Activated T-cell treated with anti-CD3 and anti-CD28 coated beads, Interleukin-2, amount 50 U/mL, for 72 hours (primary cell): ENCODE measurements around the gene C17orf78. TPM values are rescaled to one million over a fixed set of nuclear protein-coding genes. Genes with fewer than 3 reads are reported as not detected.
A peak's percentile ranks its signal among the peaks of the same experiment; 100 is the strongest.

Experiments used
- ATAC-seq, 2 donors: fragments of 150-1000 bp; cut with Tn5 transposase; replicated peaks in 1 of 2; 2 replicates each; pipeline ENCODE4 v1.10.0; 2021; ENCODE audit warnings: moderate library complexity in 2 of 2, mild to moderate bottlenecking in 1 of 2
- DNase-seq, 2 donors: peaks; one replicate each; pipeline ENCODE4 v3.0.0; 2021 to 2022; ENCODE audit warnings: mixed read lengths in 1 of 2
- H3K27ac Mint-ChIP-seq: one replicate; pipeline ENCODE4 v1.8.0; 2022; ENCODE audit warnings: mild to moderate bottlenecking, moderate library complexity, mixed read lengths
- H3K27me3 Mint-ChIP-seq: one replicate; pipeline ENCODE4 v1.8.0; 2022; ENCODE audit warnings: low read depth, mixed read lengths
- H3K36me3 Mint-ChIP-seq, 2 donors: one replicate each; pipeline ENCODE4 v1.8.0; 2022; ENCODE audit warnings: mixed read lengths in 2 of 2, mild to moderate bottlenecking in 1 of 2; ENCODE audit not compliant: insufficient read depth in 2 of 2
- H3K4me1 Mint-ChIP-seq: one replicate; pipeline ENCODE4 v1.8.0; 2022; ENCODE audit warnings: low read depth, mixed read lengths
- H3K4me3 Mint-ChIP-seq, 2 donors: one replicate each; pipeline ENCODE4 v1.8.0; 2022; ENCODE audit warnings: mild to moderate bottlenecking in 2 of 2, mixed read lengths in 2 of 2, moderate library complexity in 2 of 2
- H3K9me3 Mint-ChIP-seq, 2 donors: one replicate each; pipeline ENCODE4 v1.8.0; 2022; ENCODE audit warnings: mixed read lengths in 2 of 2
- total RNA-seq, 2 donors: library from RNA; stranded (reverse); gene quantifications; one replicate each; pipeline ENCODE4 v1.2.3, GENCODE V29; 2022

C17orf78 gene
- total RNA-seq, 2 donors from 2014 or later: not detected

DNA sequence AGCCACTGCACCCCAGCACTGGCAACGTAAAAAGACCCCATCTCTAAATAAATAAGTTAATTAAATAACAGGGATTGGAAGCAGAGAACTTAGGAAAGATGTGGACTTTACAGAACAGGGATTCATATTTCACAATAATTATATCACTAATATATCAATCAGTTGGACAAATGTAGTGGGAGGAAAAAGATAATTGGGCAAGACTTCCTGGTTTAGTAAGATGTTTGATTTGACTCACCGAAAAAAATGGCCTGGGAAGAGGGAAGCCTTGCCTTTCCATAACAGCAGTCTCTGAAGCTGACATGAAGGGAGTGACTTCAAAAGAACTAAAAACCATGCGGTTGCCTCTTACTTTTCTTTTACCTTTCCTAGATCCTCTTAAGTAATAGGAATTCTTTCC, 15.2 kb upstream of the C17orf78 start:
- H3K4me1 Mint-ChIP-seq: peaks cover 27% of the 10 kb centered on the region
- no peak overlapping the region for H3K27ac Mint-ChIP-seq
- no peak overlapping the region for H3K4me3 Mint-ChIP-seq
- ATAC-seq (no peak), DNase-seq (no peak)
- no peaks in the 10 kb centered on the region for H3K36me3 Mint-ChIP-seq
- H3K27me3 Mint-ChIP-seq: no peaks in the 10 kb centered on the region
- H3K9me3 Mint-ChIP-seq: no peaks in the 10 kb centered on the region

DNA sequence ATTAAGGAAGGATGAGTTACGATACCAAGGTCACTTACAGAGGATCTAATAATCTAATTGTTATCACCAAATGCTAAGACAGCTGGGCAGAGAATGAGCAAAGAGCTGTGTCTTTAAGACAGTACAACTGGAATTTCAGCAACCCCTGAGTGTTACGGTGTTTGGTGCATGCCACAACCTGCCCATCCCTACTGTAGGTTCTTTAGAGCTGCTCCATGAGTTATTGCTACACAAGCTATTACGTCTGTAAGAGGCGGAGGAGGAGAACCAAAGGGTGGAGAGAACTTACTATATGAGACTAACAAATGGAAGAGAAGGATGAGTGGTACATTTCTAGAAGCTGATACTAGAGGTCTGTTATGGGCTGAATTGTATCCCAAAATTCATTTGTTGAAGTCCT, 14.2 kb upstream of the C17orf78 start:
- Mint-ChIP-seq H3K36me3 (no peaks in the 10 kb centered on the region), H3K27ac (no peak overlapping the region), H3K27me3 (no peaks in the 10 kb centered on the region), H3K9me3 (no peaks in the 10 kb centered on the region), H3K4me1 (peaks cover 26% of the 10 kb centered on the region), H3K4me3 (no peak overlapping the region)
- no peak for ATAC-seq
- DNase-seq: no peak

DNA sequence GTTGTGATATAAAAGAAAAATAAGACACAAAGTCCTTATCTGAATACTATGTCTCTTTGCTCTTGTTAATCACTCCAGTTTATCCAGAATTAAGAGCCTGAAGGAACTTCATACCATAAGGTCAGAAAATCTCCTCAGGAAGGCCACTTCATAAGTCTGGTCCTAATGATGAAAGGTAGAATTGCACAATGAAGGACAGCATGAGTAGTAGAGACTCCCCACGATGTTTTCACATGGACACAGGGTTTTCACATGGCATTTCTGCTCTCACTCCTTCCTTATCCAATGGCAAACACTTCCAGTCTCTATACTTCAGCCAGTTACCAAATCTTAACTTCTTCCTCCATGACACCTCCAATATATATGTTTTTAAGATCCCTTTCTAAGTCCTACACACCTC, 10.2 kb upstream of the C17orf78 start:
- Mint-ChIP-seq H3K4me3 (no peak overlapping the region), H3K27me3 (no peaks in the 10 kb centered on the region), H3K27ac (no peak overlapping the region), H3K4me1 (no peaks in the 10 kb centered on the region), H3K9me3 (no peaks in the 10 kb centered on the region), H3K36me3 (no peaks in the 10 kb centered on the region)
- ATAC-seq: no peak
- DNase-seq: no peak

DNA sequence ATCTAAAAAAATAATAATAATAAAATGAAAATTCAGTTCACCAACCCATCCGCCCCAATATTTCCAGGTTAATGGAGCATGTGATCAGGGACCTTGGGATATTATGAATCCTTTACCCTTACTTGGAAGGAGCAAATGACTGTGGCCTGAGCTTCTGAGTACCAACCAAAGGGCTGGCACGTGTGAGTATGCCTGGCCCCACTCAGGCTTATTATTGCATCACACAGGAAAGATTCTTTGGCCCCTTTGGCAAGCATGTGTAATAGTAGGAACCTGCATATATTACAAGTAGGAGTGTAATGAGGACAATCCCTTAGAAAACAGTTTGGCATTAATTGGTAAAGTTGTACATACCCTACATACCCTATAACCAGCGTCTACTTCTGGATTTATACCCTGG, 7.2 kb upstream of the C17orf78 start:
- ATAC-seq: peak in 1 of 2 donors; percentile 26
- H3K9me3 Mint-ChIP-seq: no peaks in the 10 kb centered on the region
- no peak overlapping the region for H3K27ac Mint-ChIP-seq
- H3K36me3 Mint-ChIP-seq: no peaks in the 10 kb centered on the region
- H3K4me1 Mint-ChIP-seq: peaks cover 6% of the 10 kb centered on the region
- no peak overlapping the region for H3K4me3 Mint-ChIP-seq
- no peaks in the 10 kb centered on the region for H3K27me3 Mint-ChIP-seq
- DNase-seq: no peak

DNA sequence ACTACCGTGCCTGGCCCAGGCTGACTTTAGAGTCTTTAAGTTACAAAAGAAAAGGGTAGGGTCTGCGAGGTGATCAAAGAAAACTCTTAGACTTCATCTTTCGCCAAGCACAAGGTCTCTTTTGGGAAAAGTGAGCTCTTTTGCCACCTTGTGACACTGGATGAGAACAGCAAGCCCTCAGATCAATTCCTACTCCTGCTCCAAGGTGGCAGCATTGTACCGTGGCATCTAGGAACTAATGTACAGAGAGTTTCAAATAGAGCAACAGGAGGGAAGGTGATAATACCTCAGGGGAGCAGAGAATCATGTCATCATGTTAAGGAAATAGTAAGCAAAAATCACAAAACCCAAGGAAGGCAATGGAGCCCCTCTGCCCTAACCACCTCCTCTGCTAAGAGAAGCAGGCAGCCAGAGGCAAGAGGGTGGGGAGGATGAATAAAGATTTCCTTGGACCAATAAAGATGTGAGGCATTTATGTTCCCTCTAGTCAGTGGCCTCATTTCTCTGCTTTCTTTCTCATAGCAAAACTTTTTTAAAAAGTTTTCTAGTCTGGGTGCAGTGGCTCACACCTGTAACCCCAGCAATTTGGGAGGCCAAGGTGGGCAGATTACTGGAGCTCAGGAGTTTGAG, 2.1 kb upstream of the C17orf78 start:
- ATAC-seq: peak; percentile 89 to 97
- Mint-ChIP-seq H3K9me3 (no peaks in the 10 kb centered on the region), H3K27ac (no peak overlapping the region), H3K4me3 (no peak overlapping the region), H3K4me1 (peaks cover 9% of the 10 kb centered on the region), H3K27me3 (no peaks in the 10 kb centered on the region), H3K36me3 (no peaks in the 10 kb centered on the region)
- peak; percentile 68 to 72 for DNase-seq

DNA sequence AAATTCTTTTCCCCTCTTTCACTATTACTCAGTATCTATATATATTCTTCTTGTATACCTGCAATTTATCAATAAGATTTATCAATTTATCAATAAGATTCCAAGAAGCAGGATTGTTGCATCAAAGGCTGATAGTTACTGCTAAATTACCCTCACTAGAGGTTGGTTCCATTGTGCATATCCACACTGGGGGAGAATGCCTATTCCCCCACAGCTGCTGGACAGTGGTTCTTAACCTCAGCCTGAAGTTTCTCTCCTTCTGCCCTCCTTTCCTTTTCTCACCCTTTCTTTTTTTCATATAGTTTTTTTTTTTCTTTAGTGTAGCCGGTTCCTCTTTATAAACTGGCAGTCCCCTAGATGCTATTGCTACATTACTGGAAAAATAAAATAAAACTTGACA, 6.3 kb downstream of the C17orf78 start:
- Mint-ChIP-seq H3K27me3 (no peaks in the 10 kb centered on the region), H3K9me3 (no peaks in the 10 kb centered on the region), H3K27ac (no peak overlapping the region), H3K36me3 (no peaks in the 10 kb centered on the region), H3K4me3 (no peak overlapping the region), H3K4me1 (no peaks in the 10 kb centered on the region)
- ATAC-seq (no peak), DNase-seq (no peak)

DNA sequence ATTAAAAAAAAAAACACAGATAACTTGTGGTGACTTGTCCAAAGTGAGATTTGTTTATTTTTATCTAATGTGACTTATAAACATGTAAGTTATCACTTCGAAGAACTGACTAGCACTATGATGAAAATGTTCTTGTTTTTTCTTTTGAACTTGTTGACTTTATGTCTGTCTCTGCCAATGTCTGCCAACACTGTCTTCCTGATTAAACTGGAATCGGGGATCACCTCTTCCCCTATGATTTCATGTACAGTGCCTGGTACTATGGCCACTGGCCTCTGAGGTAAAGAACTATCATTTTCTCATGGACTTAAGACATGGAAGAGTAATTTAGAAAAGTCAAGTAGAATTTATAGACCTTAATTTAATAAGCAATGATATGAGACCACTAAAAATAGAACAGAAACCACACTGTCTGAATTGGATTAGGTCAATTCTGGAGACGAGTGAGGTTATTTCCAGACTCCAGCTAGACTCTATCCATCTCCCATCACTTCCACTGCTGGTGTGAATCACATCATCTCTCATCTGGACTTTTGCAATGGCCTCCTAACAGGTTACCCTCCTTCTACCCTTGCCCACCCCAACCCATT, 8.9 kb downstream of the C17orf78 start:
- no peak for ATAC-seq
- Mint-ChIP-seq H3K27ac (no peak overlapping the region), H3K27me3 (no peaks in the 10 kb centered on the region), H3K4me3 (no peak overlapping the region), H3K36me3 (no peaks in the 10 kb centered on the region), H3K9me3 (no peaks in the 10 kb centered on the region), H3K4me1 (no peaks in the 10 kb centered on the region)
- DNase-seq: no peak

DNA sequence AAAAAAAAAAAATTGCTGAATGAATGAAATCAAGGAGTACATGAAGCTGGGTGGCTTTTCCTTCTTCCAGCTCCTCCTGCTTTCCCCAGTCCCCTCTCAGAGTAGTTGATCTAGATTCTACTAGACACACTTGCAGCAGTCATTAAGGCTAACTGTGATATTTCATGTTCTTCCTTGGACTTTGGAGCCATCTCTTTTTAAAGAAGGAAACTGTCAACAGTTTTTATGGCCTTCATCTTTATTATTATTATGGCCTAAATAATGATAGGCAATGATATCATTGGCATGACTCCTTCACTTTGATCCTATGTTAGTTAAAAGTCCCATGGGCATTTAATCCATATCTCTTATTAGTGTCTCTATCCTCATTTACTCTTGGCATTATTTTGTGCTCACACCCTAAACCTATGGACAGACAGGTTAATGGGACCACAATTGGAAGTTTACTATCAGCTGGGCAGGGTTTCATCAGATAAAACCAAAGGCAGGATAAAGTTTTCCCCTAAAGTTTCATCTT, 9.7 kb downstream of the C17orf78 start:
- H3K9me3 Mint-ChIP-seq: no peaks in the 10 kb centered on the region
- H3K36me3 Mint-ChIP-seq: no peaks in the 10 kb centered on the region
- H3K4me1 Mint-ChIP-seq: no peaks in the 10 kb centered on the region
- ATAC-seq (no peak), DNase-seq (no peak)
- no peak overlapping the region for H3K27ac Mint-ChIP-seq
- no peak overlapping the region for H3K4me3 Mint-ChIP-seq
- H3K27me3 Mint-ChIP-seq: no peaks in the 10 kb centered on the region

DNA sequence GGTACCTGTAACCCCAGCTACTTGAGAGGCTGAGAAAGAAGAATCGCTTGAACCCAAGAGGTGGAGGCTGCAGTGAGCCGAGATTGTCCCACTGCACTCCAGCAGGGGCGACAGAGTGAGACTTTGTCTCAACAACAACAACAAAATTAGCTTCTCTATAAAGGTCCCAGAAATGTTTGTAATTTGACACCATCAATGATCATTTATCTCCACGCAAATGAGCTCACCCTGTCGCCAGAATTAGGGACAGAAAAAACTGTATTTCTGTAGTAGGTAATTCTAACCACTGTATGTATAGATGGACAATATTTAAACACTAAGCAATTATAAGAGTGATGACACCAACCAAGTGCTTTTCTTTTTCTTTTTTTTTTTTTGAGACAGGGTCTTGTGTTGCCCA, 10.7 kb downstream of the C17orf78 start:
- Mint-ChIP-seq H3K9me3 (no peaks in the 10 kb centered on the region), H3K27ac (no peak overlapping the region), H3K36me3 (no peaks in the 10 kb centered on the region), H3K27me3 (no peaks in the 10 kb centered on the region), H3K4me1 (peaks cover 5% of the 10 kb centered on the region), H3K4me3 (no peak overlapping the region)
- no peak for DNase-seq
- ATAC-seq: no peak

DNA sequence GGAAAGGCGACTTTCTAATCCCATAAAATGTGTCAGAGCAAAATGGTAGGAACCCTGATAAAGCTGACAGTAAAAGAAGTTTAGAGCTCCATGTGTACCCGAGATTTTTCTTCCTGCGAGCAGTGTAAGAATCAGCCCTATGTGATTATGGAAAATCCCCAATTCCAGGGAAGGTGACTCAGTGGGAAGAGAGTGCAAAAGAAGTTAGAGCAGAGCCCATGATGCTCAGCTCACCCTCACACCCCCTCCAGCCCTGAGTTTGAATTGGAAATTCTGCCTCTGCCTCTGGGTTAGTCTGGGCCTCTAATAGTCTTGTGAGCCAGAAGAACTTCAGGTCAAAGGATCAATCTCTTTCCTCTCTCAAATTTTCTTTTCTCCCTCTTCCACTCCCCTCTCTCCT, 12.5 kb downstream of the C17orf78 start:
- Mint-ChIP-seq H3K36me3 (no peaks in the 10 kb centered on the region), H3K4me1 (peaks cover 23% of the 10 kb centered on the region), H3K27me3 (no peaks in the 10 kb centered on the region), H3K4me3 (no peak overlapping the region), H3K9me3 (no peaks in the 10 kb centered on the region), H3K27ac (no peak overlapping the region)
- no peak for ATAC-seq
- DNase-seq: no peak

DNA sequence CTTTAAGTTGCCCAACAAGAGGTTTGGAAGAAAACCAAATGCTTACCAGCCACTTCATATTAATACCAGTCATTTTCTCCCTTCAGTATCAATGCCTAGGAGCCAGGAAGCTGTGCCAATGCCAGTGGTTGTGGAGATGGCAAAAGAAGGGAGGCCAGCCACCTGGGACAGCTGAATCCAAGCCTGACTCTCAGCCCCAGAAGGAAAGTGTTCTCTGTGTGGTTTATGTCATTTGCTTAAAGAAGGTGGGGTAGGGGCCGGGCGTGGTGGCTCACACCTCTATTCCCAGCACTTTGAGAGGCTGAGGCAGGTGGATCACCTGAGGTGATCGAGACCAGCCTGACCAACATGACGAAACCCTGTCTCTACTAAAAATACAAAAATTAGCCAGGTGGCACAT, 13.4 kb downstream of the C17orf78 start:
- Mint-ChIP-seq H3K27me3 (no peaks in the 10 kb centered on the region), H3K36me3 (no peaks in the 10 kb centered on the region), H3K4me3 (no peak overlapping the region), H3K4me1 (peaks cover 26% of the 10 kb centered on the region), H3K27ac (peak overlapping the region; percentile 46), H3K9me3 (no peaks in the 10 kb centered on the region)
- DNase-seq (no peak), ATAC-seq (no peak)

DNA sequence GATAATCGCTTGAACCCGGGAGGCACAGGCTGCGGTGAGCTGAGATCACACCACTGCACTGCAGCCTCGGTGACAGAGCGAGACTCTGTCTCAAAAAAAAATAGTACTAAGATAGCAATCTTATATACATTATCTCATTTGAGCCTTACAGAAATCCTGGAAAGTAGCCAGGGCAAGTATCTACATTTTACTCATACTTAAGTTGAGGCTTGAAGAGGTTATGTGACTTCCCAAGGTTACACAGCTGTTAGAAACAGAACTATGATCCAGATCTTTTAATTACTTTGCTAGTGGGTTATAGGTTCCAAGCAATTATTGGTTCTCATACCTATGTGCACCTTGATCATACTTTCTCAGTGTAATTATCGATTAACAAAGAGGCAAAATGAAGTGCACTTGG, 15.4 kb downstream of the C17orf78 start:
- DNase-seq (no peak), ATAC-seq (no peak)
- Mint-ChIP-seq H3K36me3 (no peaks in the 10 kb centered on the region), H3K4me3 (no peak overlapping the region), H3K27me3 (no peaks in the 10 kb centered on the region), H3K4me1 (peaks cover 26% of the 10 kb centered on the region), H3K27ac (no peak overlapping the region), H3K9me3 (no peaks in the 10 kb centered on the region)

DNA sequence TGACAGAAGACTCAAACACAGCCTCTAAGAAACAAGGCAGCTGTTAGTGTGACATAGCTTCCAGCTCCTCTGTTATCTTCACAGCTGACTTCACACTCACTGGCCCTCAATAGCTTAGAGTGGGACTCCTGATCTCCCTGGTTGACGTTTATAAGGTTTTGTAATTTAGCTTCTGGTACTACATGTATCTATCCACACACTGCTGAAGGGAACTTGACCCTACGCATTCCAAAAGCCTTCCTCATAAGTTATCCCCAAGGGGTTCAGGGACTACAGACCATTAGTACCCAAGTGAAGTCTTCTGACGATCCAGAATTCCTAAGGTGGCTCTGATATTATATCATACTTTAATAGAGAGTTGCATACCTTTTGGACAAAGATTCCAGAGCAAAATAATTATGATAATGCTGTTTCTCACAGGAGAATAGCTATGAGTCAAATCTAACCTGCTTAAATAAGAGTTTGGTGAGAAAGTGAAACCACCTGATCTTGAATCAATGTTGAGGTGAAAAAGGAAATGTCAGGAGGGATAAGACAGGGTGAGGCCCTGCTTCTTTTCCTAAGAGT, 16.3 kb downstream of the C17orf78 start:
- no peaks in the 10 kb centered on the region for H3K36me3 Mint-ChIP-seq
- no peak for DNase-seq
- peak overlapping the region in 1 of 2 donors; percentile 50 for H3K4me3 Mint-ChIP-seq
- H3K27me3 Mint-ChIP-seq: no peaks in the 10 kb centered on the region
- H3K9me3 Mint-ChIP-seq: no peaks in the 10 kb centered on the region
- ATAC-seq: peak; percentile 58 to 67
- peaks cover 26% of the 10 kb centered on the region for H3K4me1 Mint-ChIP-seq
- H3K27ac Mint-ChIP-seq: no peak overlapping the region

DNA sequence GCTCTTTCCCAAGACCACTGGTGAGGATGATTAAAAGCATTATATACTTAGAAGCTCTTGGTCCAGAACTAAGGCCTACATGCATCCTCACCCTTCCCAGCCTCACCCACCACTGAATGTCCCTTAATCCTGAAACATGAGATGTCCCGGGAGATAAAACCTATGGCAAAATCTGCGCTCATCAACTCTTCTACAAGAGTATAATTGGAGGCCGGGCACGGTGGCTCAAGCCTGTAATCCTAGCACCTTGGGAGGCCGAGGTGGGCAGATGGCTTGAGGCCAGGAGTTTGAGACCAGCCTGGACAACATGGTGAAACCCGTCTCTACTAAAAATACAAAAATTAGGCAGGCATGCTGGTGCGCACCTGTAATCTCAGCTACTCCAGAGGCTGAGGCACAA, 17.6 kb downstream of the C17orf78 start:
- H3K36me3 Mint-ChIP-seq: no peaks in the 10 kb centered on the region
- no peaks in the 10 kb centered on the region for H3K27me3 Mint-ChIP-seq
- no peaks in the 10 kb centered on the region for H3K9me3 Mint-ChIP-seq
- ATAC-seq: no peak
- no peak overlapping the region for H3K4me3 Mint-ChIP-seq
- H3K4me1 Mint-ChIP-seq: peaks cover 30% of the 10 kb centered on the region
- no peak for DNase-seq
- H3K27ac Mint-ChIP-seq: no peak overlapping the region
